K562 (cell line): Measurements from ENCODE around the gene SLC35E3. TPM values are rescaled to one million over a fixed set of nuclear protein-coding genes. Genes with fewer than 3 reads are reported as not detected.

Experiments used
- ATAC-seq: fragments of 200-7000 bp; cut with Tn5 transposase; 3 replicates; pipeline ENCODE4 v1.9.1; 2020; ENCODE audit warnings: moderate library complexity
- BruUV-seq: library from RNA; stranded (reverse); fragments of 400-500 nt; replicated peaks from 2 replicates; lab custom pipeline; 2021; lab: Mats Ljungman, UMichigan
- CTCF ChIA-PET: fragments of 300-600 bp; formaldehyde crosslinking; extraction: SDS; loops from one replicate; lab custom pipeline; 2021; ENCODE audit warnings: low intra/inter-chr PET ratio; lab: Yijun Ruan, JAX
- POLR2A ChIA-PET: fragments of 300-600, 350-650 bp; sonication (Branson Sonifier 250); formaldehyde crosslinking; extraction: SDS; loops from one replicate; lab custom pipeline; 2021; ENCODE audit warnings: antibody characterized with exemption, inconsistent platforms; lab: Yijun Ruan, JAX
- DNase-seq, 4 experiments: peaks; one replicate each; pipeline versions ENCODE4 v3.0.0 to v3.0.0-alpha.2; 2011 to 2018; ENCODE audit warnings: low spot score in 3 of 4, mixed read lengths in 3 of 4; ENCODE audit errors: extremely low read depth in 1 of 4
- FAIRE-seq: peaks from 2 replicates; lab custom pipeline; 2011; peaks lifted over from hg19 to GRCh38; lab: Jason Lieb, UNC
- H2AFZ ChIP-seq: 2 replicates; pipeline ENCODE4 v1.6.0; 2011; ENCODE audit warnings: low read depth, low read length, control low read depth, inconsistent platforms
- H3K27ac ChIP-seq: fragments of 200-600 bp; 3 replicates; pipeline ENCODE4 v1.8.0; 2011; ENCODE audit warnings: low read depth, mild to moderate bottlenecking, control low read depth, inconsistent platforms, low read length, moderate library complexity, mixed read lengths; ENCODE audit errors: extremely low read depth
- H3K27me3 ChIP-seq, 2 experiments: fragments of 300-600 bp in 1 of 2; 2 replicates in 1 of 2; 3 replicates in 1 of 2; pipeline versions ENCODE4 v1.6.0 to v1.8.0; 2011; ENCODE audit warnings: inconsistent platforms in 2 of 2, low read length in 2 of 2, mild to moderate bottlenecking in 1 of 2, mixed read lengths in 1 of 2, moderate library complexity in 1 of 2; ENCODE audit not compliant: control insufficient read depth in 2 of 2, insufficient read depth in 2 of 2
- H3K36me3 ChIP-seq: fragments of 300-600 bp; 3 replicates; pipeline ENCODE4 v1.8.0; 2011; ENCODE audit warnings: mild to moderate bottlenecking, low read length, inconsistent platforms; ENCODE audit not compliant: control insufficient read depth, insufficient read depth
- H3K4me1 ChIP-seq, 2 experiments: fragments of 200-600 bp in 1 of 2; replicated peaks in 1 of 2; 2 replicates in 1 of 2; 3 replicates in 1 of 2; pipeline versions ENCODE4 v1.5.1 to v1.8.0; 2011; ENCODE audit warnings: inconsistent platforms in 2 of 2, low read length in 2 of 2, mild to moderate bottlenecking in 1 of 2, mixed read lengths in 1 of 2, moderate library complexity in 1 of 2; ENCODE audit not compliant: control insufficient read depth in 2 of 2, insufficient read depth in 2 of 2
- H3K4me2 ChIP-seq: 2 replicates; pipeline ENCODE4 v1.6.1; 2011; ENCODE audit warnings: low read length, control low read depth, inconsistent platforms, mixed read lengths; ENCODE audit not compliant: insufficient read depth
- H3K4me3 ChIP-seq: fragments of 200-600 bp; sonication (generic), shearing (Covaris generic); 2 replicates; pipeline ENCODE4 v1.5.1; 2016; ENCODE audit warnings: control low read depth, inconsistent platforms
- H3K79me2 ChIP-seq: fragments of 200-600 bp; 3 replicates; pipeline ENCODE4 v1.8.0; 2011; ENCODE audit warnings: low read length, inconsistent platforms; ENCODE audit not compliant: control insufficient read depth, insufficient read depth
- H3K9ac ChIP-seq, 2 experiments: 2 replicates each; pipeline versions ENCODE4 v1.6.0 to v1.6.1; 2011; ENCODE audit warnings: low read depth in 2 of 2, low read length in 2 of 2, control low read depth in 1 of 2, inconsistent platforms in 1 of 2, mild to moderate bottlenecking in 1 of 2, mixed read lengths in 1 of 2; ENCODE audit not compliant: insufficient read depth in 1 of 2
- H3K9me1 ChIP-seq: one replicate; pipeline ENCODE4 v1.6.0; 2011; ENCODE audit warnings: inconsistent platforms, mild to moderate bottlenecking, low read length, moderate library complexity; ENCODE audit not compliant: control insufficient read depth, insufficient read depth
- H3K9me3 ChIP-seq: replicated peaks from 2 replicates; pipeline ENCODE4 v1.5.1; 2011; ENCODE audit warnings: low read depth, low read length, inconsistent platforms; ENCODE audit not compliant: control insufficient read depth, insufficient read depth
- H4K20me1 ChIP-seq: replicated peaks from 2 replicates; pipeline ENCODE4 v1.6.1; 2011; ENCODE audit warnings: low read length, inconsistent platforms, mixed read lengths; ENCODE audit not compliant: control insufficient read depth, insufficient read depth
- ATF4 ChIP-seq: fragments of 450-650 bp; formaldehyde crosslinking; IDR thresholded peaks from 2 replicates; pipeline ENCODE4 v1.4.0; 2022; ENCODE audit warnings: mild to moderate bottlenecking, moderate library complexity
- BDP1 ChIP-seq: IDR thresholded peaks from 3 replicates; pipeline ENCODE4 v1.6.1; 2011; ENCODE audit not compliant: insufficient read length, insufficient read depth
- BRD9 ChIP-seq: fragments of 450-650 bp; IDR thresholded peaks from 2 replicates; pipeline ENCODE4 v1.6.1; 2018; ENCODE audit warnings: low read depth; ENCODE audit not compliant: partially characterized antibody
- CEBPZ ChIP-seq: fragments of 150-350 bp; IDR thresholded peaks from 2 replicates; pipeline ENCODE4 v1.6.1; 2014; ENCODE audit warnings: low read depth, mild to moderate bottlenecking, low read length, borderline replicate concordance
- CREB3L1 ChIP-seq: fragments of 450-650 bp; IDR thresholded peaks from 2 replicates; pipeline ENCODE4 v1.6.1; 2014; ENCODE audit warnings: low read depth, mild to moderate bottlenecking, moderate library complexity, borderline replicate concordance
- FOS ChIP-seq: IDR thresholded peaks from 3 replicates; pipeline ENCODE4 v1.6.1; 2011; ENCODE audit not compliant: insufficient read length; ENCODE audit errors: extremely low read depth
- MECOM ChIP-seq: fragments of 250-450 bp; sonication (Bioruptor Pico); IDR thresholded peaks from 2 replicates; pipeline ENCODE4 v1.8.0; 2022; ENCODE audit warnings: inconsistent platforms
- MITF ChIP-seq: IDR thresholded peaks from 2 replicates; pipeline ENCODE4 v1.6.1; 2014; ENCODE audit warnings: antibody characterized with exemption
- NFYB ChIP-seq: IDR thresholded peaks from 2 replicates; pipeline ENCODE4 v1.6.1; 2011; ENCODE audit warnings: mild to moderate bottlenecking, moderate library complexity; ENCODE audit not compliant: insufficient read length; ENCODE audit errors: extremely low read depth
- POLR3G ChIP-seq: IDR thresholded peaks from 2 replicates; pipeline ENCODE4 v1.6.1; 2011; ENCODE audit not compliant: insufficient read length, insufficient replicate concordance; ENCODE audit errors: extremely low read depth
- RBM25 ChIP-seq: fragments of 200-400 bp; formaldehyde crosslinking; IDR thresholded peaks from 2 replicates; pipeline ENCODE4 v1.6.1; 2018; ENCODE audit warnings: low read length, low read depth, moderate library complexity; ENCODE audit not compliant: severe bottlenecking
- RBM39 ChIP-seq: fragments of 200-400 bp; formaldehyde crosslinking; optimal IDR thresholded peaks from 2 replicates; pipeline ENCODE3; 2018; ENCODE audit warnings: low read depth, low read length
- ZBTB2 ChIP-seq: fragments of 450-650 bp; IDR thresholded peaks from 2 replicates; pipeline ENCODE4 v1.6.1; 2016; ENCODE audit warnings: antibody characterized with exemption
- ZNF324 ChIP-seq: fragments of 250-450 bp; sonication (Bioruptor Pico); IDR thresholded peaks from 2 replicates; pipeline ENCODE4 v1.4.0; 2020; ENCODE audit warnings: mild to moderate bottlenecking
- WGBS: fragments of 100-300 bp; shearing (Covaris generic); methylation state at CpG from one replicate; pipeline ENCODE4 v1.1.6; 2016; ENCODE audit warnings: low coverage, mixed read lengths; ENCODE audit not compliant: insufficient coverage; ENCODE audit errors: missing lambda C conversion rate; 5-methylcytosine and 5-hydroxymethylcytosine counted together
- in situ Hi-C: fragments of 300-500 bp; cut with MboI; formaldehyde crosslinking; loops from 4 replicates; pipeline ENCODE4 v1.15.0; 2018; ENCODE audit warnings: inconsistent platforms, mixed read lengths
- intact Hi-C: fragments of 100-400 bp; cut with micrococcal nuclease; formaldehyde crosslinking; loops from 2 replicates; pipeline ENCODE4 v1.14.2; 2022
- polyA plus RNA-seq, 8 experiments: library from polyadenylated mRNA; depleted of rRNA in 4 of 8; stranded (reverse) in 5 of 8; unstranded in 3 of 8; fragments of >200 nt; fragmentation: Nextera tagmentation in 2 of 8; fragmentation: Illumina TruSeq in 1 of 8; extraction: Ambion mirVana in 2 of 8; extraction: Trizol in 1 of 8; gene quantifications; 2 replicates each; pipeline versions ENCODE4 v1.2.1 to v1.2.3, GENCODE V29; 2011 to 2014; ENCODE audit warnings: inconsistent platforms in 1 of 8, missing spikeins in 1 of 8
- total RNA-seq, 7 experiments: library from RNA; depleted of rRNA in 6 of 7; stranded (reverse); fragments of >200 nt in 6 of 7; fragmentation: Illumina TruSeq in 2 of 7; extraction: Trizol in 2 of 7; gene quantifications; 2 replicates each; pipeline versions ENCODE4 v1.2.1 to v1.2.3, GENCODE V29; 2011 to 2021; ENCODE audit warnings: low replicate concordance in 1 of 7

The SLC35E3 gene
- total and polyA plus RNA-seq, 9 of the 15 experiments (the other 6 are each of a cell fraction or from before 2014, with no cell fraction given), result 1.2 to 5.9 (median 3.8) TPM

GRCh38 chr12:68792952-68793351 lies 47.0 kb downstream of the SLC35E3 start:
- WGBS, result 42% methylated on average over 2 of the region's 2 CpGs
- Histone ChIP-seq H3K4me2 (no peak overlapping the region), H3K27ac (no peak overlapping the region), H3K27me3 (no peaks in the 10 kb centered on the region), H3K4me3 (no peak overlapping the region), H2AFZ (peak overlapping the region; percentile 82), H3K9me3 (no peaks in the 10 kb centered on the region), H3K36me3 (no peaks in the 10 kb centered on the region), H3K4me1 (peaks cover 0 to 4% of the 10 kb centered on the region in 2 experiments; a peak in 1 of 5 replicates), H3K9me1 (no peaks in the 10 kb centered on the region), H3K79me2 (no peaks in the 10 kb centered on the region), H4K20me1 (no peaks in the 10 kb centered on the region), H3K9ac (no peak overlapping the region)
- intact Hi-C loops (no loop called here), in situ Hi-C loops (no loop called here)
- DNase-seq (peak; percentile 72 to 95 (median 72)), FAIRE-seq (peak; percentile 89), ATAC-seq (peak; percentile 99)
- BruUV-seq, result no TSS peak
- CTCF ChIA-PET, result no interaction called here
- POLR2A ChIA-PET, result interaction anchor here (1.0 to 1.9 kb wide), 2 partner anchors 9 to 15 kb away, joined by 5 to 7 read pairs; partner anchors contain the start of gene MDM2
- TF ChIP-seq CREB3L1 (no peak), RBM39 (no peak), MITF (no peak), CEBPZ (no peak), FOS (peak; percentile 66), POLR3G (no peak), ZNF324 (CRISPR knock-in tag) (no peak), NFYB (peak; percentile 49), ZBTB2 (no peak), ATF4 (no peak), RBM25 (peak; percentile 86), BRD9 (no peak), BDP1 (no peak), MECOM (no peak)
